GM23338 (cell line): ENCODE results near the gene PRKX. TPM values are rescaled to one million over a fixed set of nuclear protein-coding genes. Genes with fewer than 3 reads are reported as not detected.
"Not testable (repeated sequence)": the region's sequence is repeated elsewhere in the genome, so short reads cannot be mapped to it uniquely, and the experiment has no call there.

Source experiments
- ATAC-seq: fragments of 200-7000 bp; cut with Tn5 transposase; 3 replicates; pipeline ENCODE4 v1.9.1; 2020
- DNase-seq: peaks from one replicate; pipeline ENCODE4 v3.0.0-alpha.2; 2015; ENCODE audit warnings: low spot score
- H2AFZ ChIP-seq: fragments of 200-600 bp; sonication (generic); 2 replicates; pipeline ENCODE4 v1.8.0; 2016; ENCODE audit warnings: antibody characterized with exemption, mild to moderate bottlenecking, moderate library complexity
- H3F3A ChIP-seq: fragments of 200-600 bp; sonication (generic); replicated peaks from 2 replicates; pipeline ENCODE4 v1.8.0; 2017; ENCODE audit warnings: antibody characterized with exemption, mixed run types, low read depth
- H3K27ac ChIP-seq: fragments of 200-600 bp; sonication (generic); 2 replicates; pipeline ENCODE4 v1.6.1; 2016; ENCODE audit warnings: low read depth
- H3K27me3 ChIP-seq: fragments of 200-600 bp; sonication (generic); 2 replicates; pipeline ENCODE4 v1.8.0; 2016; ENCODE audit warnings: mild to moderate bottlenecking, mixed run types, moderate library complexity; ENCODE audit not compliant: insufficient read depth
- H3K36me3 ChIP-seq: fragments of 200-600 bp; sonication (generic); 2 replicates; pipeline ENCODE4 v1.8.0; 2016; ENCODE audit warnings: mild to moderate bottlenecking; ENCODE audit not compliant: insufficient read depth
- H3K4me1 ChIP-seq: fragments of 200-600 bp; sonication (generic); 2 replicates; pipeline ENCODE4 v1.8.0; 2016; ENCODE audit warnings: mild to moderate bottlenecking, moderate library complexity; ENCODE audit not compliant: insufficient read depth
- H3K4me2 ChIP-seq: fragments of 200-600 bp; sonication (generic); 2 replicates; pipeline ENCODE4 v1.7.1; 2017; ENCODE audit warnings: mixed run types
- H3K4me3 ChIP-seq: fragments of 200-600 bp; sonication (generic); 2 replicates; pipeline ENCODE4 v1.6.1; 2016; ENCODE audit warnings: mixed run types
- H3K79me2 ChIP-seq: fragments of 200-600 bp; sonication (generic); replicated peaks from 2 replicates; pipeline ENCODE4 v1.8.0; 2017; ENCODE audit warnings: mild to moderate bottlenecking; ENCODE audit not compliant: insufficient read depth
- H3K9me2 ChIP-seq: fragments of 200-600 bp; sonication (generic); 2 replicates; pipeline ENCODE4 v1.8.0; 2017; ENCODE audit not compliant: insufficient read depth
- H4K20me1 ChIP-seq: fragments of 200-600 bp; sonication (generic); replicated peaks from 2 replicates; pipeline ENCODE4 v1.8.0; 2017; ENCODE audit warnings: mild to moderate bottlenecking; ENCODE audit not compliant: insufficient read depth
- H3K27ac Mint-ChIP-seq: 2 replicates; pipeline ENCODE4 v1.8.0; 2020; ENCODE audit warnings: inconsistent platforms, mild to moderate bottlenecking, moderate library complexity, mixed read lengths
- H3K27me3 Mint-ChIP-seq: 3 replicates; pipeline ENCODE4 v1.8.0; 2022; ENCODE audit warnings: low read depth, mild to moderate bottlenecking, moderate library complexity, mixed read lengths, inconsistent platforms; ENCODE audit not compliant: insufficient read depth, poor library complexity
- H3K36me3 Mint-ChIP-seq: 3 replicates; pipeline ENCODE4 v1.8.0; 2021; ENCODE audit warnings: low read depth, mild to moderate bottlenecking, inconsistent platforms, moderate library complexity, mixed read lengths
- H3K4me1 Mint-ChIP-seq: 3 replicates; pipeline ENCODE4 v1.8.0; 2020; ENCODE audit warnings: mild to moderate bottlenecking, inconsistent platforms, mixed read lengths
- H3K4me3 Mint-ChIP-seq: 3 replicates; pipeline ENCODE4 v1.8.0; 2021; ENCODE audit warnings: moderate library complexity, mild to moderate bottlenecking, inconsistent platforms, mixed read lengths
- H3K9me3 Mint-ChIP-seq: 3 replicates; pipeline ENCODE4 v1.8.0; 2020; ENCODE audit warnings: moderate library complexity, mild to moderate bottlenecking, inconsistent platforms, mixed read lengths
- CREB1 ChIP-seq: fragments of 250-450 bp; sonication (Bioruptor Pico); IDR thresholded peaks from 2 replicates; pipeline ENCODE4 v1.5.0; 2020; ENCODE audit warnings: low read depth, mild to moderate bottlenecking, moderate library complexity
- NANOG ChIP-seq: IDR thresholded peaks from 2 replicates; pipeline ENCODE4 v1.6.1; 2016; ENCODE audit warnings: antibody characterized with exemption, borderline replicate concordance
- STAT1 ChIP-seq: IDR thresholded peaks from one replicate; pipeline ENCODE4 v1.6.1; 2016; ENCODE audit warnings: antibody characterized with exemption; ENCODE audit not compliant: unreplicated experiment
- ZNF462 ChIP-seq: fragments of 250-450 bp; sonication (Bioruptor Pico); IDR thresholded peaks from 2 replicates; pipeline ENCODE4 v1.5.0; 2020; ENCODE audit warnings: mild to moderate bottlenecking, moderate library complexity
- polyA plus RNA-seq: library from polyadenylated mRNA; unstranded; fragments of >200 nt; fragmentation: Nextera tagmentation; extraction: Ambion mirVana; gene quantifications from 2 replicates; pipeline ENCODE4 v1.2.1, GENCODE V29; 2016
- total RNA-seq: library from RNA; depleted of rRNA; stranded (reverse); fragments of >200 nt; shearing (Covaris generic); gene quantifications from 2 replicates; pipeline ENCODE4 v1.2.3, GENCODE V29; 2014

The PRKX gene
- total and polyA plus RNA-seq, 2 experiments from 2014 or later: 12.9 to 43.5 TPM

GRCh38 chrX:3621414-3621813 is 92.0 kb downstream of the PRKX start (continued):
- TF ChIP-seq ZNF462 (CRISPR knock-in tag) (no peak), STAT1 (no peak), CREB1 (CRISPR knock-in tag) (no peak)

GRCh38 chrX:3611744-3612143 is 101.7 kb downstream of the PRKX start:
- not testable (repeated sequence) for H3K9me2 ChIP-seq, DNase-seq, H3K4me3 Mint-ChIP-seq, H3K4me1 Mint-ChIP-seq, H4K20me1 ChIP-seq, ATAC-seq, H3K27ac ChIP-seq, H3K36me3 ChIP-seq, H3K27me3 ChIP-seq, H3K4me3 ChIP-seq, H3K4me2 ChIP-seq, H3K27ac Mint-ChIP-seq, H3K79me2 ChIP-seq, H2AFZ ChIP-seq, H3K27me3 Mint-ChIP-seq, H3K9me3 Mint-ChIP-seq, H3F3A ChIP-seq, H3K4me1 ChIP-seq
- H3K36me3 Mint-ChIP-seq: peaks cover 40% of the 10 kb centered on the region; the same call in 2 of the 3 replicates

GRCh38 chrX:3609810-3610209 is 103.6 kb downstream of the PRKX start:
- Histone ChIP-seq H3K4me3 (no peak overlapping the region), H3K27ac (no peak overlapping the region), H3F3A (no peaks in the 10 kb centered on the region), H4K20me1 (no peaks in the 10 kb centered on the region), H3K4me2 (no peak overlapping the region), H3K36me3 (no peaks in the 10 kb centered on the region), H2AFZ (no peak overlapping the region), H3K9me2 (no peaks in the 10 kb centered on the region), H3K79me2 (no peaks in the 10 kb centered on the region), H3K4me1 (no peaks in the 10 kb centered on the region), H3K27me3 (no peaks in the 10 kb centered on the region)
- Mint-ChIP-seq H3K27ac (no peak overlapping the region), H3K9me3 (no peaks in the 10 kb centered on the region), H3K27me3 (no peaks in the 10 kb centered on the region), H3K4me1 (no peaks in the 10 kb centered on the region), H3K36me3 (peaks cover 38% of the 10 kb centered on the region; the same call in 2 of the 3 replicates), H3K4me3 (no peak overlapping the region)
- DNase-seq (no peak), ATAC-seq (no peak)
- no peak for TF ChIP-seq NANOG
- TF ChIP-seq STAT1: no peak
- no peak for TF ChIP-seq ZNF462 (CRISPR knock-in tag)
- no peak for TF ChIP-seq CREB1 (CRISPR knock-in tag)
